ENCODE measurements around the gene RAPGEF6.
"Not testable (repeated sequence)": the region's sequence is repeated elsewhere in the genome, so short reads cannot be mapped to it uniquely, and the experiment has no call there.

The RAPGEF6 gene

GRCh38 chr5:131495536-131496399, 139.3 kb downstream of the RAPGEF6 start:
- no peak for DNase-seq (ENCODE audit: low read depth in 2 of 2)

- DNase-seq (ENCODE audit: low read depth in 2 of 2): no peak
These were observed 143.3 kb downstream of the RAPGEF6 start for GRCh38 chr5:131491749-131492148.

- no peak for DNase-seq (ENCODE audit: low read depth in 2 of 2)
These were observed 146.6 kb downstream of the RAPGEF6 start for GRCh38 chr5:131488463-131488862.

GRCh38 chr5:131487371-131487770, 147.7 kb downstream of the RAPGEF6 start:
- not testable (repeated sequence) for DNase-seq (ENCODE audit: low read depth in 2 of 2)

DNA sequence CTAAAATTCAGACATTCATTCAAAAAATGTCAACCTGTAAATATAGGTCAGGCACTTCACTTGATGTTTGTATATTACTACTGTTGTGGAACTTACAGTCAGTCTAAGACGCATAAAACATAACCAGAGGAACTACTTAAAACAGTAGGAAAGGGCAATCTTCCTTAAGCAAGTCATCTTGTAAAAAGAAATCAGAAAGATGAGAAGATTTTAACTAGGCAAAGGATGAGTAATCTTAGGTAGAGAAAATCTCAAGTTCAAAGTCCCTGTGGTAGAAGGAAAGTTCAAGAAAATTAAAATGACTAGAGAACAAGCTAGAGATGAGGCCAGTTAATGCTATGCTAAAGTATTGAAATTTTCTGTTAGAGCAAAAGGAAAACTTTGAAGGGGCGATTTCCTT, 152.4 kb downstream of the RAPGEF6 start:
- no peak for DNase-seq (ENCODE audit: low read depth in 2 of 2)

DNA sequence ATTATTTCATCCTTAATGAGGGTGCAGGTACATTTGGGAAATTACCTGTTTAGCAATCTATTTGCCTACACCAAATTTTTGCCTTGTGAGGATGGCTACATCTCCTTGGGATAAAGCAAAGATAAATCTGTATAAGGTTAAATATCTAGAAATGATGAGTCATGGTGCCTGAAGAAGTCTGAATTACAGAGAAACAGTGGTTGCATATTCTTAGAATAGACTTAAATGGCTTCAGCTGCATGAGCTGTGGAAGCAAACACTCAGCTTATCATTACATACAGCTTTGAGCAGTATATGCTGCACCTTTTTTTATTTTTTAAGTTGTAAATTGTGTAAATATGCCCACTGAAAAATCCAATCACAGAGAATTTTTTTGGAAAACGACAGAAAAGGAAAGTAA, 153.5 kb downstream of the RAPGEF6 start:
- no peak for DNase-seq (ENCODE audit: low read depth in 2 of 2)

GRCh38 chr5:131475541-131475941, 159.5 kb downstream of the RAPGEF6 start:
- no peak for DNase-seq (ENCODE audit: low read depth in 2 of 2)

DNA sequence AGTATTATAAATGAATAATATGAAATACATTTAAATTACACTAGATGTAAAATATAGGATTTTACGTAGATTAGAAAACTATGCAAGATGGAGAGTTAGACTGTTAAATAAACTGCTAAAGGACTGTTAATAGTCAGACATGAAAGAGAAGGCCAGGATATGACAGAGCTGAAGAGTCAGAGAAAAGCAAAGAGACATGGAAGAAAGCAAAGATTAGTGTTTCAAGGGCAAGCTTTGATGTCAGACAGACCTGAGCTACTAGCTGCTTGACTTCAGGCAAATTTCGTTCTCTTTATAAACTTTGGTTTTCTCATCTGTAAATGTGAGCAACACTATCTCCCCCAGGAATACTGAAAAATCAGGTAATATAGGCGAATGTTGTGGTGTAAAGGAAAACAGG, 161.3 kb downstream of the RAPGEF6 start:
- DNase-seq (ENCODE audit: low read depth in 2 of 2): no peak

DNA sequence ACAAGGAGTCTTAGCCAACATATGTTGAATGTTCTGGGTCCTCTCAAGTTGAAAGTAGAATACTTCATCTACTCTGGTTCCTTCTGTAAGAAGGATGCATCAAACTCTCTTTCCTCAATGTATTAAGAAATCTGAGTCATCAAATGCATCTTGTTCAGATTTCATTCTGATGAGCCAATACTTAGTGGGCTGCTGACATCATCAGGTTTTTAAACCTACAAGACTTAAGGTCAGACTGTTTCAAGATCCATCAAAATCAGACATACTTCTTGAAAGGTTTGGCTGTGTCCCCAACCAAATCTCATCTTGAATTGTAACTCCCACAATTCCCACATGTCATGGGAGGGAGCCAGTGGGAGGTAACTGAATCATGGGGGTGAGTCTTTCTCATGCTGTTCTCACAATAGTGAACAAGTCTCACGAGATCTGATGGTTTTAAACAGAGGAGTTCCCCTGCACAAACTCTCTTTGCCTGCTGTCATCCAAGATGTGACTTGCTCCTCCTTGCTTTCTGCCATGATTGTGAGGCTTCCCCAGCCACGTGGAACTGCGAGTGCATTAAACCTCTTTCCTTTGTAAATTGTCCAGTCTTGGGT, 168.8 kb downstream of the RAPGEF6 start:
- no peak for DNase-seq (ENCODE audit: low read depth in 2 of 2)

DNA sequence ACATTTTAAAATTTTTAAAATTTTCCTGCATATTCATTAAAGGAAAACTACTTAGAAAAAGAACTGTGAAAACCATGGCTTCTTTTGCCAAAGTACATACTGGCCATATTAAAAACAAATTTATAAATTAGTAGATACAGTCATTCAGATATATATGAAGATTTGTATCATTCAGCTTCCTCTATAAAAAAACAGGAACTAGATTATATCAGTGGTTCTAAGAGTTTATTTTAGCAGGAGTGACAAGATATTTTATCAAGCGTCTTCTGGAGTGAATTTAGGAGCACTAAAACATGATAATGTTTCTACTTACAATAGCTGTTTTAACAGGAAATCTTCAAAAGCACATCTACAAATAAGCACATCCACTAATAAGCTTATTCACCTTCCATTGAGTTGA, 171.4 kb downstream of the RAPGEF6 start:
- DNase-seq (ENCODE audit: low read depth in 2 of 2): no peak

DNA sequence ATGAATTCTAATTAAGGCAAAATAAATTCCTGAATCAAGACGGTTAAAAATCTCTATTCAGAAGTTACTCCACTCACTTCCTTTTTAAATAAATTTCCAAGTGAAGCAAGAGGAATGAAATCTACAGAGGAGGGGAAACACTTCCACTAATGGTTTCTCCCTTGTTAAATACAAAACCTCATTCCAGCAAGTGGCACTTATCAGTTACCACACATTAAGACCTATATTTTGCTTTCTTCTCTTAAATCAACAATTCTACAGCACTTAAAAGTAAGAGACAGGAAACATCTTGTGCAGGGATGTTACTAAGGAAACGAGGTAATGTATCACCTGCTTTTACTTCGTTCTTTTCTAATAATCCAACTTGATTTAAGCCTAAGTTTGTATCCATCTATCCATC, 172.6 kb downstream of the RAPGEF6 start:
- DNase-seq (ENCODE audit: low read depth in 2 of 2): no peak

GRCh38 chr5:131461742-131462141, 173.3 kb downstream of the RAPGEF6 start:
- DNase-seq (ENCODE audit: low read depth in 2 of 2): no peak

DNA sequence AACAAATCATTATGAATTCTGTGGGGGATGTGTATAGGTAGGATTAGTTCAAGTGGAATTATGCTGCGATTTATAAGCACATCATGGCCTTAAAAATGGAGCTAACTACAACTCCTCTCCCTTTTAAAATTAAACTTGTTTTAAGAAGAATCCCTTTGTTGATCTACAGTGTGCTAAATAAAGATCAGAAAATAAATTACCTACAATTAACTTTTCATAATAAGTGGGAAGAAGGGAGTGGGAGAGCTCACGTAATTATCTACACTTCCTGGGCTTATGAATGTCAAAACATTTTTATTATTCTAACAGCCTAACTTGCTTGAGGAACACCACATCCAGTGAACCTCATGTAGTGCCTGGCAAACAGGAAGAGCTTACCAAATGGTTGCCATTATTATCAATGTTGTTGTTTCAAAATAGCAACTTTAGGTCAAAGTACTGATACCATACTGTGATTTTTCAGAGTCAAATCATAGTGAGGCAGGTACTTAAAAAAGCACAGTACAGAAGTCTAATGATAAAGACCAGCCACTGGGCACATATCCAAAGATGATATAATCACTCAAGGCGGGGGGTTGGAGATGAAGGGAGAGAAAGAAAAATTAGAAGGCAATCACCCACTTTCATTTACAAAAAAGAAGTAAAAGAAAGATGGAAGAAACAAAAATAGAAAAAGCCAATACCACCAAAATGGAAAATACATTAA, 174.0 kb downstream of the RAPGEF6 start:
- no peak for DNase-seq (ENCODE audit: low read depth in 2 of 2)

DNA sequence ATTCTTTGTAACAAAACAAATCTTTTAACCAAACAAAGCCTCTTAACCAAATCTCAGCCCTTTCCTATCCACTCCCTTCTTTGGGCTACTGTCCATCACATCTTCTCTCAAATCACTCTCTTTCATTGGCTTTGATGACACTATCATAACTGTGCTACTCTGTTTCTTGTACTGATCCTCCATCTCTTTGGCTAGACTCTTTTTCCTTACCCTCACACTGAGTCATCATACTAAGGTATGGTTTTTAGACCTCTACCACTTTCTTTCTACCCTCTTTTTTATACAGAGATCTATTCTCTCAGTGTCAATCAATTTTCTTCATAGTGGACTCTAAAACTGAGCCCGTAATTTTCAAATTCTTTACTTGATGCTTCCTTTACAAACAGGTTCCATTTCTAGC, 174.9 kb downstream of the RAPGEF6 start:
- DNase-seq (ENCODE audit: low read depth in 2 of 2): no peak

- no peak for DNase-seq (ENCODE audit: low read depth in 2 of 2)
These were observed 175.8 kb downstream of the RAPGEF6 start for GRCh38 chr5:131459216-131459615.

- no peak for DNase-seq (ENCODE audit: low read depth in 2 of 2)
These were observed 177.8 kb downstream of the RAPGEF6 start for GRCh38 chr5:131457193-131457592.

- DNase-seq (ENCODE audit: low read depth in 2 of 2): no peak
These were observed 184.1 kb downstream of the RAPGEF6 start for GRCh38 chr5:131450941-131451340.

GRCh38 chr5:131441184-131441583, 193.8 kb downstream of the RAPGEF6 start:
- no peak for DNase-seq (ENCODE audit: low read depth in 2 of 2)

- no peak for DNase-seq (ENCODE audit: low read depth in 2 of 2)
These were observed 198.9 kb downstream of the RAPGEF6 start for GRCh38 chr5:131436081-131436480.

DNA sequence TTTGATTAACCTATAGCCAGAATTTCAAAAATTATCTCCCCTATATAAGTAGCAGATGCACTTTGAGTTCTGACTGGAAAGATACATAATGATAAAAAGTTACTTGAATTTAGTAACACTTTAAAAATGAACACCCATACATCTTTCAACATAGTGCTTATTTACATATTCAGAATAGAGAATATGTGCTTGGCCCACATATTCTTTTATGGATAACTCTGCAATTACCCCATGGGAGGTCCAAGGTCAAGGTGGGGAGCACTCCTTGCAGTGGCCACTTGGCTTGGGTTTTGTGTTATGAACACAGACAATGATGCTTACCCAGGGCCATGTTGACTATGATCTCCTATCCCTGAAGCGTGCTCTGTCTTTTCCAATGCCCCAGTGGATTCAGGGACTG, 201.9 kb downstream of the RAPGEF6 start:
- DNase-seq (ENCODE audit: low read depth in 2 of 2): no peak

DNA sequence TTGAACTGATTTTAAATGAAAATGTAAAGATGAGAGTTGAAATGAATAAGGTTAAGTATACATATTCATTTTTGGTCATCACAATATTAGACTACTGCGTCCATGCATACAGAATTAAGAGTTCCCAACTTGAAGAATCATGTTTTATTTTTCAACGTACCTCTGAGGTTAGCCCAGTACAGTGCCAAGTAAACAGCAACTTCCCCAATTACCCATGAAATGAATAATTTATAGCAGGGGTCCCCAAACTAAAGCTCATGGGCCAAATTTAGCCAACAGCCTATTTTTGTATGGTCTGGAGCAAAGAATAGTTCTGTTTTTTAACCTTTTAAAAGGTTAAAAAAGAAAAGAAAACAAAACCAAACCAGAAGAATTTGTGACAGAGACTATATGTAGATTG, 203.2 kb downstream of the RAPGEF6 start:
- DNase-seq (ENCODE audit: low read depth in 2 of 2): no peak

DNA sequence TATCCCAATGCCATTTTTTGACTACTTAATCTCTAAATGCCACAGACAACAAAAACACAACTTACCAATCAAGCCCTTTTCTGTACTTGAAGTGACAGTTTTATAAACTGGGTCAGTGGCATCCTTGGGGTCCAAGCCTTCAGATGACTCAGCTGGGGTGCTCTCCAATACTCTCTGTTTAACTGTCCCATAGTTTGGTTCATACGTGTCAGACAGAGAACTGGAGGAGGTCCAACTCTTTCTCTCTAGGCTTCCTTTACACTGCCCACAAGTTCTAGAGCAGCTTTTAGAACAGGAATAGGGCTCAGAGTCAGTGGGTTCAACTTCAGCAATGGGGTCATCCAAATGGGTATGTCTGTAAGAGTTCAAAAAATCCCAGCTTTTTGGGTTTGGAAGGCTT, 204.2 kb downstream of the RAPGEF6 start:
- no peak for DNase-seq (ENCODE audit: low read depth in 2 of 2)

DNA sequence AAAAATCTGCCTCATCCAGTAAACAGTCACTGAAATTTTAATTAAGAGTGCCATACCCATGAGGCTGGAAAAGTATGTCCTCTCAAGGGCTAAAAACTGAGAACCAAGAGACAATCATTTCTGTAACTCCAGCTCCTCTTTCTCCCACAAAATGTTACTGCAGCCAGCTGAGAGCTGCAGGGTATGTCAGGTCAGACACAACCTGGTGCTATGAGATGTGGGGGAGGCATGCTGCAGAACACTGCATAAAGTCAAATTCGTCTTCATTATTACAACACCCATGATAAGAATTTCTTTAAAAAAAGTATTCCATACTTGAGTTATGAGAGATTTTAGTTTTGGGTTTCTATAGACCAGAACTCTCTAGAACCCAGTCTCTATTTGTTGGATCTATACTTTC, 209.0 kb downstream of the RAPGEF6 start:
- DNase-seq (ENCODE audit: low read depth in 2 of 2): no peak
